SIG-M5 treated with dmso at 0.1 percent for 504 hours (cell line): ENCODE measurements around the gene PGAM5.
"Not testable (repeated sequence)": the region's sequence is repeated elsewhere in the genome, so short reads cannot be mapped to it uniquely, and the experiment has no call there.

ENCODE experiments used
- DNase-seq: peaks from one replicate; lab custom pipeline; 2025; ENCODE audit not compliant: unreplicated experiment; lab: John Stamatoyannopoulos, UW

Gene PGAM5

DNA sequence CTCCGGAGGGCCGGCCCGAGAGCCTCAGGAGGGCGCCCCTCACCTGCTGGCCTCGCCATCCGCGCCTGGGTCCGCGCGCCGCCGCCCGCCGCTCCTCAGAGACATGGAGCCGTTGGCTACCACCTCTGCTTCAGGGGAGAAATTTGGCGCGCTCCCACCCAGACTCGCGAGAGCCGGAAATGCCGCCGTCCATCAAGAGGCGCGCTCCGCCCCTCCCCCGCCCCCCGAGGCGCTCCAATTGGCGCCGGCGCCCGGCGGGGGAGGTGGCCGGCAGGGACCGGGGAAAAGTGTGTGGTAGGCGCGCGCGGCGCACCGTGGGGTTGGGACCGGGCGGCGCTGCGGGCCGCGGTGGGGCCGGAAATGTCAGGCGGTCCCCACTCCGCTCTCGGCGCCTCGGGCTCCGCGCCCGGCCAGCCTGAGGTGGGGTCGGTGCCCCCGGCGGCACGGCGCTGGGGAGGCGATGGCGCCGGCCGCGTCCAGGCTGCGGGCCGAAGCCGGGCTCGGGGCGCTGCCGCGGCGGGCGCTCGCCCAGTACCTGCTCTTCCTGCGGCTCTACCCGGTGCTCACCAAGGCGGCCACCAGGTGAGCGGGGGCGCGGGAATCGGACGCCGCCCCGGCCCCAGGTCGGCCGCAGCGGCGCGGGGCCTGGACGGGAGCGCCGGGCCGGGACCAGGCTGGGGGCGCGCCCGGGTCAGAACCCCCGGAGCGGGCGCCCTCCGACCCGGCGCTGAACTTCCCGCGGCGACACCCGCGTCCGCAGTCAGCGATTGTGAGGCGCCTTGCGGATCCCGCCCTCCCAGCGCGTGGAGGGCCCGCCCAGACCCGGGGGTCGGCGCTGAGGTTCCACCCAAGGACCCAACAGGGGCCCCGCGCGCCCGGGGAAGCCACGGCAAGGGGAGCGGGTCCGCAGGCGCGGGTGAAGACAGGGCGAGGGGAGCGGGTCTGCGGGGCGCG, 23.2 kb upstream of the PGAM5 start, which contains the start of the genes POLE and PXMP2:
Gene POLE (minus strand): TSS at position 132 of the 954 bp plus-strand sequence. CDS start 27 bp downstream, at position 105.
Gene PXMP2 (plus strand): TSS at position 377 of the 954 bp plus-strand sequence. CDS start 84 bp downstream, at position 461.
- DNase-seq, result peak; percentile 94

- no peak for DNase-seq
Measured at GRCh38 chr12:132689227-132689626, 21.4 kb upstream of the PGAM5 start.

DNA sequence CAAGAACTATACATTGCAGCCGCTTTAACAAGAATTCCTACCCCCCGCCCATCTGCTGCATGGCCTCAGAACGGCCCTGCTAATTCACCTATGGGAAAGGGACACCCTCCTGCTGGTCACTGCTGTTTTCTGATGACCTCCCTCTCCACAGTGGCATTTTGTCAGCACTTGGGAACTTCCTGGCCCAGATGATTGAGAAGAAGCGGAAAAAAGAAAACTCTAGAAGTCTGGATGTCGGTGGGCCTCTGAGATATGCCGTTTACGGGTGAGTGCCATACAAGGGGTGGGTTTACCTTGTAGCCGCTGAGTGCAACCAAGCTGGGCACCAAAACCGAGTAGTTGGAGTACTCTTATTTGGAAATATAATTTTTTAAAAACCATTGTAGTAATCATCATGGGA, 20.5 kb upstream of the PGAM5 start:
- no peak for DNase-seq

DNA sequence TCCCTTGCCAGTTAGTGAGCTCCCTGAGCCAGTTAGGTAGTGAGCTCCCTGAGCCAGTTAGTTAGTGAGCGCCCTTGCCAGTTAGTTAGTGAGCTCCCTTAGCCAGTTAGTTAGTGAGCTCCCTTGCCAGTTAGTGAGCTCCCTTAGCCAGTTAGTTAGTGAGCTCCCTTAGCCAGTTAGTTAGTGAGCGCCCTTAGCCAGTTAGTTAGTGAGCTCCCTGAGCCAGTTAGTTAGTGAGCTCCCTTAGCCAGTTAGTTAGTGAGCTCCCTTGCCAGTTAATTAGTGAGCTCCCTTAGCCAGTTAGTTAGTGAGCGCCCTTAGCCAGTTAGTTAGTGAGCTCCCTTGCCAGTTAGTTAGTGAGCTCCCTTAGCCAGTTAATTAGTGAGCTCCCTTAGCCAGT, 18.6 kb upstream of the PGAM5 start:
- not testable (repeated sequence) for DNase-seq

- not testable (repeated sequence) for DNase-seq
Measured at GRCh38 chr12:132694888-132695287, 15.8 kb upstream of the PGAM5 start.

DNA sequence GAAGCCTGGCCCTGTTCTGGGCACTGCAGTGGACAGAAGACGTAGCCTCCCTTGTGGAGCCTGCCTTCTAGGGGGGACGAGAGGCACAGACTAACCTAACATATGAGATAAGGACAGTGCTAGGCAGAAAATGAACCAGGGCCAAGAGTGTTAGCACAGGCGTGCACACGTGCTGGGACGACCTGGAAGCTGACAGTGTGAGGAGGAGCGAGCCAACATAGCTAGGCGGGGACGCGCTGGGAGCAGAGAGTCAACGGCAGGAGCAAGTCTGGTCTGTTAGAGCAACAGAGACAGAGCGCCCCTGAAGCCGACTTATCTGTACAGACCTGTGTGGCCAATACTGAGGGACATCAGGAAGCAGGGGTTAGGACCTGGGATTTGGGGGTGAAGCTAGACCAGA, 15.2 kb upstream of the PGAM5 start:
- DNase-seq, result no peak

- no peak for DNase-seq
Measured at GRCh38 chr12:132698341-132698740, 12.3 kb upstream of the PGAM5 start.

GRCh38 chr12:132700212-132700822, 10.3 kb upstream of the PGAM5 start:
- DNase-seq, result no peak

DNA sequence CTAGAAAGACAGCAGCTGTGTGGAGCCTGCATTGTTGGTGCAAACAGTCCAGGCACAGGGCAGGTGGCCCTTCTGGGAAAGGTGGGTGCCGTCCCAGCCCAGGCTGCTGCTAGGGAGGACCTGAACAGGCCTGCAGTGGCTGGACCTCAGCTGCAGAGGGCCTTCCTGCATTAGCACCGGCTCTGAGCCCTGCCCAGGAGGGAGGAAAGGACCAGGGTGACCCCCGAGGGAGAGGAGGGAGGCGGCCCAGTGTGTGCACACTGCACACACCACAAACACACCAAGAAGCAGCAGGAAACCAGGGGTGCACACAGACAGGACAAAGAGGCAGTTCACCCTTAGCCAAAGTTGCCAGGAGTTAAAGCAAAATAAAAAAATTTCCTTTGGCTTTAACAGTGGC, 8.0 kb upstream of the PGAM5 start:
- no peak for DNase-seq

- no peak for DNase-seq
Measured at GRCh38 chr12:132703641-132704040, 7.0 kb upstream of the PGAM5 start.

GRCh38 chr12:132707241-132707640, 3.4 kb upstream of the PGAM5 start:
- DNase-seq, result no peak

- DNase-seq, result no peak
Measured at GRCh38 chr12:132708150-132708549, 2.5 kb upstream of the PGAM5 start.

GRCh38 chr12:132710043-132710404, 618 bp upstream of the PGAM5 start:
- no peak for DNase-seq

- no peak for DNase-seq
Measured at GRCh38 chr12:132711080-132711843, 620 bp downstream of the PGAM5 start.

DNA sequence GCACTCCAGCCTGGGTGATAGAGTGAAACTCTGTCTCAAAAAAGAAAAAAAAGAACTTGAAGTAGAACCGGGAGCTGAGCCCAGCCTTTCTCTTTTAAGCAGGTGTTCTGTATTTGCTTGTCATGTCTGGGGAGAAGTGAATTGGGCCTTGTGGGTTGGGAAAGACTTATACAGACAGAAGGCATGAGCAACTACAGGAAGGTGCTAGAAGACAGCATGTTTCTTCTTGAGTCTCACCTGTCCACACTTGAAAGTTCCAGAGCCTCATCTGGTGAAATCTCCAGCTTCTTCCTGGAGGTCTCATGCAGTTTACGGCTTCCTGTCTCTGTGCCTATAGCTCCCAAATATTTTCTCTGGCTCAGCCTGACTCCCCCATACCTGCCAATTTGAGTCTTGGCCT, 2.5 kb downstream of the PGAM5 start:
- DNase-seq, result no peak

GRCh38 chr12:132715874-132716273, 5.2 kb downstream of the PGAM5 start:
- DNase-seq, result no peak

GRCh38 chr12:132716356-132716755, 5.7 kb downstream of the PGAM5 start:
- DNase-seq, result no peak

- DNase-seq, result no peak
Measured at GRCh38 chr12:132717011-132717410, 6.4 kb downstream of the PGAM5 start.

- DNase-seq, result no peak
Measured at GRCh38 chr12:132717531-132718387, 7.1 kb downstream of the PGAM5 start.

GRCh38 chr12:132718644-132719043, 8.0 kb downstream of the PGAM5 start:
- DNase-seq, result no peak
